GM12878 (cell line): ENCODE data around the gene OAF. TPM values are rescaled to one million over a fixed set of nuclear protein-coding genes. Genes with fewer than 3 reads are reported as not detected.

Experiments used
- ATAC-seq: fragments of 200-7000 bp; cut with Tn5 transposase; 3 replicates; pipeline ENCODE4 v1.9.1; 2020; ENCODE audit warnings: mild to moderate bottlenecking, moderate library complexity
- BruUV-seq: library from RNA; stranded (reverse); fragments of 400-500 nt; replicated peaks from 2 replicates; lab custom pipeline; 2021; lab: Mats Ljungman, UMichigan
- CTCF ChIA-PET: fragments of 300-600 bp; sonication (Branson Sonifier 250); formaldehyde crosslinking; extraction: SDS; loops from one replicate; lab custom pipeline; 2021; ENCODE audit warnings: inconsistent platforms; lab: Yijun Ruan, JAX
- POLR2A ChIA-PET: fragments of 350-600 bp; formaldehyde crosslinking; extraction: SDS; loops from one replicate; lab custom pipeline; 2021; ENCODE audit warnings: inconsistent platforms; lab: Charles Lee
- RAD21 ChIA-PET: fragments of 300-600 bp; sonication (Branson Sonifier 250); formaldehyde crosslinking; loops from one replicate; lab custom pipeline; 2023; ENCODE audit warnings: antibody characterized with exemption; ENCODE audit not compliant: unreplicated experiment; lab: Charles Lee
- SMC1A ChIA-PET: fragments of 300-600 bp; sonication (Branson Sonifier 250); formaldehyde crosslinking; loops from one replicate; lab custom pipeline; 2023; ENCODE audit not compliant: unreplicated experiment, uncharacterized antibody; lab: Charles Lee
- DNase-seq: peaks from one replicate; pipeline ENCODE4 v3.0.0-alpha.2; 2011; ENCODE audit warnings: low read depth, low spot score
- FAIRE-seq: peaks from 3 replicates; lab custom pipeline; 2011; peaks lifted over from hg19 to GRCh38; lab: Jason Lieb, UNC
- H2AFZ ChIP-seq: 2 replicates; pipeline ENCODE4 v1.6.0; 2011; ENCODE audit warnings: low read depth, low read length, control low read depth; ENCODE audit not compliant: control insufficient read depth
- H3K27ac ChIP-seq: 2 replicates; pipeline ENCODE4 v1.5.1; 2011; ENCODE audit warnings: control low read depth; ENCODE audit not compliant: control insufficient read depth, insufficient read depth
- H3K27me3 ChIP-seq, 2 experiments: replicated peaks in 1 of 2; 2 replicates each; pipeline versions ENCODE4 v1.6.0 to v1.6.1; 2011; ENCODE audit warnings: low read length in 1 of 2; ENCODE audit not compliant: control insufficient read depth in 2 of 2, insufficient read depth in 2 of 2
- H3K36me3 ChIP-seq, 2 experiments: 2 replicates each; pipeline ENCODE4 v1.5.1; 2011; ENCODE audit warnings: low read length in 1 of 2; ENCODE audit not compliant: control insufficient read depth in 2 of 2, insufficient read depth in 2 of 2
- H3K4me1 ChIP-seq: 2 replicates; pipeline ENCODE4 v1.6.1; 2011; ENCODE audit warnings: mild to moderate bottlenecking, low read length, moderate library complexity, mixed read lengths; ENCODE audit not compliant: control insufficient read depth, insufficient read depth
- H3K4me2 ChIP-seq: 2 replicates; pipeline ENCODE4 v1.6.0; 2011; ENCODE audit warnings: control low read depth; ENCODE audit not compliant: control insufficient read depth, insufficient read depth
- H3K4me3 ChIP-seq: fragments of 200-600 bp; sonication (generic); 2 replicates; pipeline ENCODE4 v1.5.1; 2016
- H3K79me2 ChIP-seq: 2 replicates; pipeline ENCODE4 v1.6.0; 2011; ENCODE audit warnings: low read length; ENCODE audit not compliant: control insufficient read depth, insufficient read depth
- H3K9ac ChIP-seq: 2 replicates; pipeline ENCODE4 v1.8.0; 2011; ENCODE audit warnings: low read length, control low read depth, mixed read lengths; ENCODE audit not compliant: control insufficient read depth, insufficient read depth
- H3K9me3 ChIP-seq: replicated peaks from 3 replicates; pipeline ENCODE4 v1.5.1; 2011; ENCODE audit warnings: mild to moderate bottlenecking, low read length; ENCODE audit not compliant: control insufficient read depth, insufficient read depth
- H4K20me1 ChIP-seq: 2 replicates; pipeline ENCODE4 v1.6.0; 2011; ENCODE audit not compliant: control insufficient read depth, insufficient read depth
- ASH2L ChIP-seq: fragments of 300-600, 200-600 bp; sonication (generic); IDR thresholded peaks from 2 replicates; pipeline ENCODE4 v1.6.1; 2017; ENCODE audit warnings: low read depth, mild to moderate bottlenecking, borderline replicate concordance
- E2F4 ChIP-seq: IDR thresholded peaks from 2 replicates; pipeline ENCODE4 v1.6.1; 2012; ENCODE audit warnings: low read depth, low read length, improper control_type of control experiment
- GATAD2B ChIP-seq: fragments of 450-650 bp; conservative IDR thresholded peaks from 2 replicates; pipeline ENCODE4 v1.6.1; 2017; ENCODE audit warnings: low read depth, mild to moderate bottlenecking, moderate library complexity
- HDGF ChIP-seq: fragments of 450-650 bp; IDR thresholded peaks from 2 replicates; pipeline ENCODE4 v1.6.1; 2016; ENCODE audit warnings: antibody characterized with exemption
- JUND ChIP-seq: IDR thresholded peaks from 2 replicates; pipeline ENCODE4 v1.6.1; 2012; ENCODE audit warnings: low read depth, mild to moderate bottlenecking, low read length, improper control_type of control experiment, moderate library complexity
- NR2C2 ChIP-seq: IDR thresholded peaks from 2 replicates; pipeline ENCODE4 v1.6.1; 2011; ENCODE audit warnings: borderline replicate concordance, low read depth; ENCODE audit not compliant: control insufficient read depth, insufficient read length
- PAX8 ChIP-seq: fragments of 450-650 bp; IDR thresholded peaks from 2 replicates; pipeline ENCODE4 v1.6.1; 2017; ENCODE audit warnings: mild to moderate bottlenecking, moderate library complexity
- RAD51 ChIP-seq: fragments of 450-650 bp; IDR thresholded peaks from 2 replicates; pipeline ENCODE4 v1.6.1; 2016; ENCODE audit warnings: moderate library complexity, mild to moderate bottlenecking, inconsistent platforms
- RCOR1 ChIP-seq: conservative IDR thresholded peaks from 2 replicates; pipeline ENCODE4 v1.6.1; 2012; ENCODE audit warnings: low read depth, low read length, improper control_type of control experiment
- RFX5 ChIP-seq: IDR thresholded peaks from 2 replicates; pipeline ENCODE4 v1.6.1; 2011; ENCODE audit warnings: low read depth, low read length, improper control_type of control experiment
- SIN3A ChIP-seq: IDR thresholded peaks from 2 replicates; pipeline ENCODE4 v1.6.1; 2012; ENCODE audit warnings: low read depth, low read length, improper control_type of control experiment
- SUZ12 ChIP-seq: fragments of 200-600 bp; sonication (generic); IDR thresholded peaks from one replicate; pipeline ENCODE4 v1.6.1; 2018; ENCODE audit warnings: antibody characterized with exemption, mild to moderate bottlenecking; ENCODE audit not compliant: unreplicated experiment
- TARDBP ChIP-seq: IDR thresholded peaks from 2 replicates; pipeline ENCODE4 v1.6.1; 2016; ENCODE audit warnings: borderline replicate concordance
- WGBS: methylation state at CpG from one replicate; pipeline ENCODE4 v1.1.6; 2016; ENCODE audit warnings: low lambda C conversion rate; ENCODE audit not compliant: insufficient replicate concordance, insufficient coverage; ENCODE audit errors: missing lambda C conversion rate; 5-methylcytosine and 5-hydroxymethylcytosine counted together
- in situ Hi-C: fragments of 300-500 bp; cut with MboI; formaldehyde crosslinking; loops from 9 replicates; pipeline ENCODE4 v1.14.3; 2018; ENCODE audit warnings: mixed read lengths
- intact Hi-C: fragments of 100-400 bp; cut with micrococcal nuclease; formaldehyde crosslinking; loops from one replicate; pipeline ENCODE4 v1.14.2; 2022; ENCODE audit not compliant: unreplicated experiment
- polyA plus RNA-seq, 11 experiments: library from polyadenylated mRNA; depleted of rRNA in 4 of 11; unstranded in 6 of 11; stranded (reverse) in 5 of 11; fragments of >200 nt; fragmentation: Nextera tagmentation in 4 of 11; fragmentation: Illumina TruSeq in 1 of 11; extraction: Ambion mirVana in 4 of 11; extraction: Trizol in 1 of 11; gene quantifications; 1 replicate in 1 of 11; 2 replicates in 10 of 11; pipeline versions ENCODE4 v1.2.1 to v1.2.3, GENCODE V29; 2011 to 2016; ENCODE audit warnings: inconsistent platforms in 2 of 11, missing spikeins in 2 of 11, low read depth in 1 of 11
- total RNA-seq, 4 experiments: library from RNA; depleted of rRNA in 3 of 4; stranded (reverse); fragments of >200 nt in 3 of 4; fragmentation: Illumina TruSeq in 1 of 4; extraction: Trizol in 1 of 4; gene quantifications; 2 replicates each; pipeline versions ENCODE4 v1.2.1 to v1.2.3, GENCODE V29; 2013 to 2021
- TF ChIP-seq, protein P1 (sequence below): fragments of 450-650 bp; IDR thresholded peaks from 2 replicates; pipeline ENCODE4 v1.6.1; 2017; ENCODE audit warnings: borderline replicate concordance

Gene OAF
- total and polyA plus RNA-seq, 10 of the 15 experiments (the other 5 are each of a cell fraction or from before 2014, with no cell fraction given), result 0.10 to 4.7 (median 1.1) TPM

DNA sequence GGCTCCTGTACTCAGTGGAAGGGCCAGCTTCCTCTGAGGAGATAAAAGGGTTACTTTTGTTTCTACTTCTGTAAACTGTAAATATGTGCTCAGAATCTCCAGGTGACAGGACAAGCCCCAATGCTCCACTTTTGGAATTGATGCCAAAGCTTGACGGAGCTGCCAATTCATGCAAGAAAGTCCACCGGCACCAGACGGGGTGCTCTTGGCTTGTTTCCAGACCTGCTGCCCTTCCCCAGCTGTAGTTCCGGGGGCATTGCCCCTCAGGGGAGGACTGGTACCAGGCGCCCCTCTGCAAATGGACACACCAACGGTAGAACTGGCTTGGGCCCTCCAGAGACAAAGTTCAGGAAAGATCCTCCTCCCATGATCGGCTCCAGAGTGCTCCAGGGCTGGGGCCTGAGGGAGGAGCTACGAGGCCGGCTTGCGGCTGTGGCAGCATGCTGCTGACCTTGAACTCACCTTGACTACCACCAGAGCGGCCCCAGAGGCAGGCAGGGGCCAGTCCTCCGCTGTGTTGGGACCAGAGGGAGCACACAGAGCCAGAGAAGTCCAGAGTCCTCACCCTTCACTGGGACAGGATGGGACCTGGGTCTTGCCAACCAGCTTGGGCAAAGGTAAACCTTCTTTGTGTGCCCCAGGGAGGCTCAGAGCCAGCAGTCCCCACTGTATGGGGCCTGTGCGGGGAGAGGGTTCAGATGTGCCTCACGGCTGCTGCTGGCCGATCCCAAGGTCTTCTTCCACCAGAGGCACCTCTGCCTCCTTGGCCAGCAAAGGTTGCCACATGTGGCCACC, 17.8 kb upstream of the OAF start:
- RAD21 ChIA-PET, result no interaction called here
- DNase-seq (no peak), FAIRE-seq (no peak), ATAC-seq (no peak)
- H3K27ac ChIP-seq, result no peak overlapping the region
- in situ Hi-C loops, result no loop called here
- TF ChIP-seq NR2C2 (no peak), SUZ12 (no peak), RFX5 (no peak), PAX8 (no peak), TARDBP (no peak), SIN3A (no peak), E2F4 (no peak), HDGF (no peak), ASH2L (no peak), GATAD2B (no peak), RAD51 (no peak), JUND (no peak), RCOR1 (no peak)
- TF ChIP-seq, protein P1, sequence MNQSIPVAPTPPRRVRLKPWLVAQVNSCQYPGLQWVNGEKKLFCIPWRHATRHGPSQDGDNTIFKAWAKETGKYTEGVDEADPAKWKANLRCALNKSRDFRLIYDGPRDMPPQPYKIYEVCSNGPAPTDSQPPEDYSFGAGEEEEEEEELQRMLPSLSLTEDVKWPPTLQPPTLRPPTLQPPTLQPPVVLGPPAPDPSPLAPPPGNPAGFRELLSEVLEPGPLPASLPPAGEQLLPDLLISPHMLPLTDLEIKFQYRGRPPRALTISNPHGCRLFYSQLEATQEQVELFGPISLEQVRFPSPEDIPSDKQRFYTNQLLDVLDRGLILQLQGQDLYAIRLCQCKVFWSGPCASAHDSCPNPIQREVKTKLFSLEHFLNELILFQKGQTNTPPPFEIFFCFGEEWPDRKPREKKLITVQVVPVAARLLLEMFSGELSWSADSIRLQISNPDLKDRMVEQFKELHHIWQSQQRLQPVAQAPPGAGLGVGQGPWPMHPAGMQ, result no peak
- WGBS, result 35% methylated on average over 12 of the region's 15 CpGs
- H3K27me3 ChIP-seq, result no peaks in the 10 kb centered on the region; a peak in 3 of 4 replicates
- no TSS peak for BruUV-seq
- no peaks in the 10 kb centered on the region for H3K4me1 ChIP-seq
- no peak overlapping the region for H3K9ac ChIP-seq
- H3K79me2 ChIP-seq, result no peaks in the 10 kb centered on the region
- H3K9me3 ChIP-seq, result no peaks in the 10 kb centered on the region
- intact Hi-C loops, result no loop called here
- H3K4me2 ChIP-seq, result no peak overlapping the region
- no peaks in the 10 kb centered on the region for H3K36me3 ChIP-seq
- SMC1A ChIA-PET, result interaction anchor here (0.6 kb wide), 1 partner anchor 9 kb away, joined by 3 read pairs; no protein-coding TSS in a partner anchor
- CTCF ChIA-PET, result no interaction called here
- no peak overlapping the region for H3K4me3 ChIP-seq
- POLR2A ChIA-PET, result no interaction called here
- no peak overlapping the region for H2AFZ ChIP-seq
- H4K20me1 ChIP-seq, result no peaks in the 10 kb centered on the region
